ACC112 (cell line): ENCODE measurements around the gene HIGD2B.
"Not testable (repeated sequence)": the region's sequence is repeated elsewhere in the genome, so short reads cannot be mapped to it uniquely, and the experiment has no call there.

Experiments used
- H2AFZ ChIP-seq: fragments of 200-600 bp; sonication (generic); one replicate; pipeline ENCODE4 v1.6.0; 2017; ENCODE audit warnings: antibody characterized with exemption, low read length; ENCODE audit not compliant: unreplicated experiment
- H3K27ac ChIP-seq: fragments of 200-600 bp; sonication (generic); 2 replicates; pipeline ENCODE4 v1.5.1; 2014; ENCODE audit warnings: low read depth, mild to moderate bottlenecking, antibody characterized with exemption, low read length, moderate library complexity
- H3K27me3 ChIP-seq: fragments of 200-600 bp; sonication (generic); 2 replicates; pipeline ENCODE4 v1.6.1; 2014; ENCODE audit warnings: mild to moderate bottlenecking, antibody characterized with exemption, low read length, moderate library complexity, mixed read lengths; ENCODE audit not compliant: insufficient read depth
- H3K36me3 ChIP-seq: fragments of 200-600 bp; sonication (generic); 2 replicates; pipeline ENCODE4 v1.6.1; 2016; ENCODE audit warnings: mild to moderate bottlenecking, antibody characterized with exemption, low read length, moderate library complexity, mixed read lengths; ENCODE audit not compliant: insufficient read depth
- H3K4me1 ChIP-seq: fragments of 200-600 bp; sonication (generic); one replicate; pipeline ENCODE4 v1.6.1; 2016; ENCODE audit warnings: low read length, mixed read lengths; ENCODE audit not compliant: insufficient read depth, unreplicated experiment, control insufficient read depth
- H3K4me3 ChIP-seq: fragments of 200-600 bp; sonication (generic); 2 replicates; pipeline ENCODE4 v1.5.1; 2014; ENCODE audit warnings: mild to moderate bottlenecking, low read depth, low read length
- H3K79me2 ChIP-seq: fragments of 200-600 bp; sonication (generic); one replicate; pipeline ENCODE4 v1.6.0; 2016; ENCODE audit warnings: low read length; ENCODE audit not compliant: control insufficient read depth, unreplicated experiment, insufficient read depth

The HIGD2B gene

GRCh38 chr15:72639759-72640483 lies 46.1 kb downstream of the HIGD2B start:
- not testable (repeated sequence) for H2AFZ ChIP-seq, H3K79me2 ChIP-seq, H3K27me3 ChIP-seq, H3K27ac ChIP-seq, H3K4me1 ChIP-seq, H3K4me3 ChIP-seq, H3K36me3 ChIP-seq

- H3K79me2 ChIP-seq, H3K27ac ChIP-seq, H3K4me1 ChIP-seq, H3K27me3 ChIP-seq, H3K36me3 ChIP-seq, H2AFZ ChIP-seq: not testable (repeated sequence)
- 0 out of 2 replicates have a peak overlapping the region, but pooled peaks have one; percentile 54 for H3K4me3 ChIP-seq
Measured at GRCh38 chr15:72636519-72637282, 49.3 kb downstream of the HIGD2B start.

GRCh38 chr15:72629068-72629570 lies 56.9 kb downstream of the HIGD2B start:
- H3K27ac ChIP-seq, H3K4me3 ChIP-seq, H3K27me3 ChIP-seq, H3K36me3 ChIP-seq, H2AFZ ChIP-seq, H3K79me2 ChIP-seq, H3K4me1 ChIP-seq: not testable (repeated sequence)

- not testable (repeated sequence) for H3K27ac ChIP-seq, H2AFZ ChIP-seq, H3K36me3 ChIP-seq, H3K27me3 ChIP-seq, H3K79me2 ChIP-seq, H3K4me3 ChIP-seq, H3K4me1 ChIP-seq
Measured at GRCh38 chr15:72628249-72629067, 57.5 kb downstream of the HIGD2B start.

- H2AFZ ChIP-seq, H3K27me3 ChIP-seq, H3K4me1 ChIP-seq, H3K36me3 ChIP-seq, H3K4me3 ChIP-seq, H3K27ac ChIP-seq, H3K79me2 ChIP-seq: not testable (repeated sequence)
Measured at GRCh38 chr15:72626153-72626552, 59.8 kb downstream of the HIGD2B start.
